Measurements from ENCODE around the gene VARS1. TPM values are rescaled to one million over a fixed set of nuclear protein-coding genes. Genes with fewer than 3 reads are reported as not detected.
"Not testable (repeated sequence)": the region's sequence is repeated elsewhere in the genome, so short reads cannot be mapped to it uniquely, and the experiment has no call there.

Gene VARS1
- total RNA-seq, 1 donor from 2014 or later: 49.7 TPM

- DNase-seq (ENCODE audit: low spot score): no peak
These were observed 1.2 kb downstream of the VARS1 start for GRCh38 chr6:31794294-31794865.

DNA sequence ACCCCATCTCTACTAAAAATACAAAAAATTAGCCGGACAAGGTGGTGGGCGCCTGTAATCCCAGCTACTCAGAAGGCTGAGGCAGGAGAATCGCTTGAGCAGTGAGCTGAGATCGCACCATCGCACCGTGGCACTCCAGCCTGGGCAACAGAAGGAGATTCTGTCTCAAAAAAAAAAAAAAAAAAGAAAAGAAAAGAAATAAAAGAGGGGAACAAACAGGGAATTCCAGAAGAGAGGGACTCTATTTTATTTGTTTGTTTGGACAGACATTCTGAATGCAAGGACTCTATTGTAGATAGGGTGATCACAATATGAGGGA lies 1.7 kb downstream of the VARS1 start:
- not testable (repeated sequence) for DNase-seq (ENCODE audit: low spot score)

DNA sequence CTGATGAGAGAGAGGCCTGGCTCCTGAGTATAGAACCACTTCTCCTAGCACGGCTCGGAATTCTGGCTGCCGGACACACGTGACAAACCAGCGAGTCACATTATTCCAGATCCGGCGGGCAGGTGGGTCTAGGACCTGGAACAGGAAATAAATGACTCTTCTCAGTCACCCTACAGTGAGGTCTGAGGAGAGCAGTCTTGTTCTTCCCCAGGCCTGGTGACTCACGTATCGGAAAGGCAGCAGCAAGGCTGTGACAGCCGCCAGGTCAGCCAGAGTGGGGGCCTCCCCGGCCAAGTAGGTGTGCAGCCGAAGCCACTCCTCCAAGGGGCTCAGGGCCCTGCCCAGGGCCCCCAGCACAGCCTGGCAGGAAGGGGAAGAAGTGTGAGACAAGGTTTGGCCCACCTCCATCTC lies 2.8 kb downstream of the VARS1 start:
- DNase-seq (ENCODE audit: low spot score): peak; percentile 32

DNA sequence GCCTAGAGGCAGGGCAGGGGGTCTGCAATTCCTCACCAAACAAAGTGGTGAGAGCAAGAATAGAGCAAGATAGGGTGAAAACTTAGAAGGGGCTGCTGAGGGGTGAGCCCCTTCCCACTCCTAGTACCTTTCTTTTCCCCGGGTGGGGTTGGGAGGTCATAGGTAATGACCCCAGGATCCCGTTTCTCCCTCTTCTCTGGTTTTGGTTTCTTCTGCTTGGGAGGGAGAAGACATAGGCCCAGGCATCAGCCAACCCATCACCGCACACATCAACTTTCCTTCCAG lies 3.5 kb downstream of the VARS1 start:
- DNase-seq (ENCODE audit: low spot score): no peak

GRCh38 chr6:31791324-31792089 lies 4.0 kb downstream of the VARS1 start:
- DNase-seq (ENCODE audit: low spot score): peak; percentile 37

- no peak for DNase-seq (ENCODE audit: low spot score)
These were observed 10.1 kb downstream of the VARS1 start for GRCh38 chr6:31785475-31785874.

DNA sequence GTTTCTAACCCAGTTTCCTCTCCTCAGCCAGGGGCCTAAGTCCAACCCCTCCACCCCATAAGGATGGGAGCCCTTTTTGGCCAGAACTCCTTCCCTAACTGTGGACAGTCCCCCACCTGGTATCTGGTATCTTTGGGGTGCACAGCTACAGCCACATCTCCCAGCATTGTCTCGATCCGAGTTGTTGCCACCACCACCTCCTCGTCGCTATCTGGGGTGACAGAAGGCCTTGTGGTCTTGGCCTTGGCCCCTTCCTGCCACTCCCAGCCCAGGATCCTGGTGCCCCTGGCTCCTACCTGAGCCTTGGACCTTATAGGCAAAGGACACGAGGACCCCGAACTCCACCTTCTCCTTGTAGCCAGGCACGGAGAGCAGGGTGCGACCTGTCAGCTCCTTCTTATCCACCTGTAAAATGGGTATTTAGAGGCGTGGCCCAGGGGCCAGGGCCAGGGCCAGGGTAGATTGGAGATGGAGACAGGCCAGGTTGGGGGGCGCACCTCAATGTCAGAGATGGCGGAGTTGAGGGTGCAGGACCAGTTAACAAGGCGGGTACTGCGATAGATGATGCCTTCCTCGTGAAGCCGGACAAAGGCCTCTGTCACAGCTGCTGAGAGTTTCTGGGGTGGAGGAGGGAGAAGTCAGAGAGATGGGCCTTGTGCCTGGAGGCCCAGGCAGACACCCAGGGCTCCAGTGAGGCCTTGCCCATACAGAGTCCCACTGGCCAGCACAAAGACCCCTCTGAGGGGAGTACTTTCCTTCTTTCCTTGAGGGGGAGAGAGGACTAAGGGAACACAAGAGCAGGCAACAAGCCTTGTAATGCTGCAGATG lies 11.2 kb downstream of the VARS1 start:
- DNase-seq (ENCODE audit: low spot score): no peak

- no peak for DNase-seq (ENCODE audit: low spot score)
These were observed 13.3 kb downstream of the VARS1 start for GRCh38 chr6:31782126-31782855.

- DNase-seq (ENCODE audit: low spot score): no peak
These were observed 14.1 kb downstream of the VARS1 start for GRCh38 chr6:31781244-31782125.

GRCh38 chr6:31780507-31781243 lies 14.9 kb downstream of the VARS1 start:
- DNase-seq (ENCODE audit: low spot score): no peak

- no peak for DNase-seq (ENCODE audit: low spot score)
These were observed 15.6 kb downstream of the VARS1 start for GRCh38 chr6:31779908-31780307.

- DNase-seq (ENCODE audit: low spot score): no peak
These were observed 16.3 kb downstream of the VARS1 start for GRCh38 chr6:31778999-31779885.

- DNase-seq (ENCODE audit: low spot score): no peak
These were observed 17.4 kb downstream of the VARS1 start for GRCh38 chr6:31778193-31778592.

DNA sequence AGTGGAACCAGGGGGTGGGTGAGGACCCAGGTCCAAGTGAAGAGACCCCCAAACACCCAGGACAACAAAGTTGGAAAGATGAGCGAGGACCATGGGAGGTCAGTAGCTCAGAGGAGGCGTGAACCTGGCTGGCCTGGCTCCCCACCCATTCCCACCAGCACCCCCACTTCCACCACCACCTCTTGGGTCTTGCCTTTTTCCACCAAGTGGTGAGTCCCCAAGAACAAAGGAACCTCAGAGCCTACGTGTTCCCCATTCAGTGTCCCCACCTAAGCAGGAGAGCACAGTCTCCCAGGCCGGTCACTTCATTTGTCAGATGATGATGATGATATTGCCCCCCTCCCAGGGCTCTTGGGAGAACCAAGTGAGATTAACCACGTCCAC lies 17.9 kb downstream of the VARS1 start:
- no peak for DNase-seq (ENCODE audit: low spot score)

DNA sequence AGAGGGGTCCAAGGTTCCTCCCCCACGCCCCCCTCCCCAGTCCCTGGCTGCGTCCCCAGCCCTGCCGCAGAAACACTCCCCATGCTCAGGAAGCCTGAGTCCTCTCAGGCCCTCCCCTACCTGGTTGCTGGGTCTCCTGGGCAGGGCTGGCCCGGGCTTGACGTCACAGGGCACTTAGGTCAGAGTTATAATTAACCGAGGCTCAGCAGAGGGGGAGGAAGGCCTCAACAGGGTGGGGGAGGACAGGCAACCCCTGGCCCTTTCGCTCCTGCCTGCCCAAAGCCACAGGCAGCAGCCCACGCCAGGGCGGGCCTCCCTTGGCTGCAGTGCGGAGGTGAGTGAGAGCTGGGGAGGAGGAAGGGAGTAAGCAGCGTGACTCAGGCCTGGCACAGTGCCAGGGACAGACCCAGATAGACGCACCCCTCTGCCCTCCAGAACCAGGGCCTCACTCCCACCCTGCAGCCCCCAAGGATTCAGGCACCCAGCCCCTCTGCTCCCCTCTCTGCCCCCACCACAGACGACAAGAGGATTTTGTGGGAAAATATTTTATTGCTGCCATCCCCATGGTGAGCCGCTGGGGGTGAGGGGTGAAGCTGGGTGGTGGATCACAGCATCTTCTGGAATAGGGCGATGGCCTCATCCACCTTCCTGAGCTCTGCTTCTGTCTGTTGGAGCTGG lies 18.4 kb downstream of the VARS1 start, which contains the start of gene VWA7:
Gene VWA7 (minus strand): TSS at position 340 of the 678 bp plus-strand sequence. CDS start 549 bp downstream, outside the sequence.
- DNase-seq (ENCODE audit: low spot score): peak; percentile 84

DNA sequence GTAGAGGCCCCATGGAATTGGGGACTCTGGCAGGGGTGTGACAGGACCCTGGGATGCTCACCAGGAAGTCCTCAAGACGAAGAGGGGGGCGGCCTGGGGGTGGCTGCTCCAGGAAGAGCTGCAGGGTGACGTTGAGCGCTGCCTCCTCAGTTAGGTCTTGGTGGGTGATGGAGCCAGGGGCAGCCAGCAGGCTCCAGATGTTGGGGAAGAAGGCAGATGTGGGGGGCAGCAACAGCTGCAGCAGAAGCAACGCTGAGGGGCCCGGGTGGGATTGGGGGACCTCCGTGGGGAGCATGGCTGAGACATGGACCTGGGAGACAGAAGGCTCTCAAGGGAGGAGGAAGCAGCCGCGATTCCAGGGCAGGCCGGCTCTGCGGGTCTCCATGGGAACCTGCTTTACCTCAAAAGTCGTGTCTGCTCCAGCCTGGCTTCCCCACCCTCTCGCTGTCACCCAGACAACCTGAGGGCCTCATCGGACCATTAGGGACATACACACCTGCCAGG lies 19.0 kb downstream of the VARS1 start:
- no peak for DNase-seq (ENCODE audit: low spot score)

- DNase-seq (ENCODE audit: low spot score): no peak
These were observed 19.7 kb downstream of the VARS1 start for GRCh38 chr6:31775633-31776484.

DNA sequence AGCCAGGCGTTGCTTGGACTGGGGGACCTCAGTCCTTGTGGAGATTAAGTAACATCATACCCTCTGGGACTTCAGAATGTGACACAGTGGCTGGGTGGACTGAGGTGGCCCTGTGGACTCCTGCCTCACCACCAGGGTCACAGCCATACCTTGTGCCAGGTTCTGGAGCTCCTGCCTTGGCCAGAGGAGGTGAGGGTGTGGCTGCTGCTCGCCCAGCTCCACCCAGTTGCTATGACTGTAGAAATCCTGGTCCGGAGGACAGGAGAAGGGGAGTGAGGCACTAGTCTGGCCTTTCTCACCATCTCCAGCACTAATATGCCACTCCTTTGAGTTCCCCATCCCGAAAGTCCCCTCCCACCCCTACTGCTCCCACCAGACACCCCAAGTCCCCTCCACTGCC lies 20.4 kb downstream of the VARS1 start:
- no peak for DNase-seq (ENCODE audit: low spot score)
